ENCODE results near the gene OAS1.
A peak's percentile ranks its signal among the peaks of the same experiment; 100 is the strongest.

The OAS1 gene

GRCh38 chr12:112928978-112929377 lies 22.2 kb downstream of the OAS1 start:
- Histone ChIP-seq H2BK5ac (ENCODE audit: low read length) (no peak overlapping the region), H2BK120ac (ENCODE audit: low read depth, low read length) (no peak overlapping the region), H3K4me3 (ENCODE audit: low read length in 2 of 2) (no peak overlapping the region), H2BK15ac (ENCODE audit: low read length) (no peak overlapping the region), H3K79me1 (ENCODE audit: low read depth, low read length) (no peaks in the 10 kb centered on the region), H3K23ac (ENCODE audit: low read depth, low read length, poor library complexity) (no peak overlapping the region), H3K14ac (ENCODE audit: low read length) (no peak overlapping the region), H2AFZ (ENCODE audit: low read length) (no peak overlapping the region), H3K9ac (ENCODE audit: low read depth, low read length, poor library complexity) (no peak overlapping the region), H3K4me1 (ENCODE audit: control insufficient read depth in 2 of 2, insufficient read depth in 1 of 2, low read depth in 1 of 2, low read length in 2 of 2) (peaks cover 0 to 2% of the 10 kb centered on the region in 2 donors), H3K27ac (replicated peaks; ENCODE audit: low read length) (no peak overlapping the region), H3K4me2 (ENCODE audit: insufficient read depth, low read length, poor library complexity, severe bottlenecking) (no peak overlapping the region), H3K27me3 (ENCODE audit: control insufficient read depth in 3 of 3, insufficient read depth in 3 of 3, low read depth in 1 of 3, low read length in 3 of 3) (no peaks in the 10 kb centered on the region), H2AK5ac (ENCODE audit: low read depth, low read length) (no peak overlapping the region), H4K8ac (ENCODE audit: low read depth, low read length) (no peak overlapping the region), H4K91ac (ENCODE audit: low read depth, low read length, poor library complexity) (no peak overlapping the region), H3K18ac (ENCODE audit: low read length) (no peak overlapping the region), H2BK12ac (ENCODE audit: low read length) (no peak overlapping the region), H3K4ac (ENCODE audit: low read length) (no peak overlapping the region), H3K36me3 (replicated peaks in 1 of 2; ENCODE audit: control insufficient read depth in 2 of 2, insufficient read depth in 2 of 2, low read length in 2 of 2) (no peaks in the 10 kb centered on the region), H3K9me3 (replicated peaks in 1 of 2; ENCODE audit: control insufficient read depth in 2 of 2, insufficient read depth in 1 of 2, low read depth in 1 of 2, low read length in 2 of 2) (peaks cover 0 to 2% of the 10 kb centered on the region in 2 donors)
- no CpG with 5 or more reads among the region's 1 CpG for WGBS, 2 donors (ENCODE audit: extremely low coverage in 2 of 2, insufficient read length in 2 of 2, insufficient replicate concordance in 1 of 2)
- no peak for DNase-seq (ENCODE audit: low spot score)

GRCh38 chr12:112929715-112930114 lies 23.0 kb downstream of the OAS1 start:
- no CpG with 5 or more reads among the region's 3 CpGs for WGBS, 2 donors (ENCODE audit: extremely low coverage in 2 of 2, insufficient read length in 2 of 2, insufficient replicate concordance in 1 of 2)
- Histone ChIP-seq H2BK15ac (ENCODE audit: low read length) (no peak overlapping the region), H3K14ac (ENCODE audit: low read length) (no peak overlapping the region), H4K91ac (ENCODE audit: low read depth, low read length, poor library complexity) (no peak overlapping the region), H3K79me1 (ENCODE audit: low read depth, low read length) (no peaks in the 10 kb centered on the region), H3K9ac (ENCODE audit: low read depth, low read length, poor library complexity) (no peak overlapping the region), H3K9me3 (replicated peaks in 1 of 2; ENCODE audit: control insufficient read depth in 2 of 2, insufficient read depth in 1 of 2, low read depth in 1 of 2, low read length in 2 of 2) (peaks cover 0 to 2% of the 10 kb centered on the region in 2 donors), H2AK5ac (ENCODE audit: low read depth, low read length) (no peak overlapping the region), H3K27ac (replicated peaks; ENCODE audit: low read length) (no peak overlapping the region), H3K27me3 (ENCODE audit: control insufficient read depth in 3 of 3, insufficient read depth in 3 of 3, low read depth in 1 of 3, low read length in 3 of 3) (no peaks in the 10 kb centered on the region), H3K36me3 (replicated peaks in 1 of 2; ENCODE audit: control insufficient read depth in 2 of 2, insufficient read depth in 2 of 2, low read length in 2 of 2) (no peaks in the 10 kb centered on the region), H3K18ac (ENCODE audit: low read length) (no peak overlapping the region), H3K4me1 (ENCODE audit: control insufficient read depth in 2 of 2, insufficient read depth in 1 of 2, low read depth in 1 of 2, low read length in 2 of 2) (peaks cover 0 to 2% of the 10 kb centered on the region in 2 donors), H3K4me3 (ENCODE audit: low read length in 2 of 2) (no peak overlapping the region), H4K8ac (ENCODE audit: low read depth, low read length) (no peak overlapping the region), H2BK5ac (ENCODE audit: low read length) (no peak overlapping the region), H2BK12ac (ENCODE audit: low read length) (no peak overlapping the region), H2BK120ac (ENCODE audit: low read depth, low read length) (no peak overlapping the region), H3K4me2 (ENCODE audit: insufficient read depth, low read length, poor library complexity, severe bottlenecking) (no peak overlapping the region), H3K23ac (ENCODE audit: low read depth, low read length, poor library complexity) (no peak overlapping the region), H2AFZ (ENCODE audit: low read length) (no peak overlapping the region), H3K4ac (ENCODE audit: low read length) (no peak overlapping the region)
- no peak for DNase-seq (ENCODE audit: low spot score)

DNA sequence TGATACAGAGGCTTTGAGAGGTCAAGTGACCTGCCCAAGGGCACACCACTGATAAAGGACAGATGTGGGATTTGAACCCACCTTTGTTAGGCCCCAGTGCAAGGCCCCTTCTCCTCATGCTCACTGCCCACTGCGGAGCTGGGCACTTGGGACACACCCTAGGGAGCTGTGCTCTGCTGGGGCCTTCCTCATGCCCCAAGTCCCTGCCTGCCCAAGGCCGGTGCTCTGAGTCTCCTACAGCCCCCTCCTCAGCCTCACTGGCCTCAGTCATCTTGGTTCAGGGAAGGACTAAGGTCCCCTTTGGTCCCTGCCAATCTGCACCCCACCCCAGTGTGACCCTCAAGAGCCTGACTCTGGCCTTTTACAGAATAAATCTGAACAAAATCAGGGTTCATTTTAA lies 23.6 kb downstream of the OAS1 start:
- no peak overlapping the region for H2BK15ac ChIP-seq (ENCODE audit: low read length)
- H3K4me3 ChIP-seq (ENCODE audit: low read length in 2 of 2): no peak overlapping the region
- no peak overlapping the region for H2BK5ac ChIP-seq (ENCODE audit: low read length)
- H2AK5ac ChIP-seq (ENCODE audit: low read depth, low read length): no peak overlapping the region
- no peaks in the 10 kb centered on the region for H3K36me3 ChIP-seq (replicated peaks in 1 of 2; ENCODE audit: control insufficient read depth in 2 of 2, insufficient read depth in 2 of 2, low read length in 2 of 2)
- H3K23ac ChIP-seq (ENCODE audit: low read depth, low read length, poor library complexity): no peak overlapping the region
- H2BK12ac ChIP-seq (ENCODE audit: low read length): no peak overlapping the region
- H3K27me3 ChIP-seq (ENCODE audit: control insufficient read depth in 3 of 3, insufficient read depth in 3 of 3, low read depth in 1 of 3, low read length in 3 of 3): no peaks in the 10 kb centered on the region
- H3K9me3 ChIP-seq (replicated peaks in 1 of 2; ENCODE audit: control insufficient read depth in 2 of 2, insufficient read depth in 1 of 2, low read depth in 1 of 2, low read length in 2 of 2): peaks cover 0 to 2% of the 10 kb centered on the region in 2 donors
- peaks cover 0 to 2% of the 10 kb centered on the region in 2 donors for H3K4me1 ChIP-seq (ENCODE audit: control insufficient read depth in 2 of 2, insufficient read depth in 1 of 2, low read depth in 1 of 2, low read length in 2 of 2)
- H2BK120ac ChIP-seq (ENCODE audit: low read depth, low read length): no peak overlapping the region
- H2AFZ ChIP-seq (ENCODE audit: low read length): no peak overlapping the region
- no peak overlapping the region for H3K14ac ChIP-seq (ENCODE audit: low read length)
- H4K91ac ChIP-seq (ENCODE audit: low read depth, low read length, poor library complexity): no peak overlapping the region
- no peak overlapping the region for H3K27ac ChIP-seq (replicated peaks; ENCODE audit: low read length)
- H3K9ac ChIP-seq (ENCODE audit: low read depth, low read length, poor library complexity): no peak overlapping the region
- H3K4me2 ChIP-seq (ENCODE audit: insufficient read depth, low read length, poor library complexity, severe bottlenecking): no peak overlapping the region
- no peak for DNase-seq (ENCODE audit: low spot score)
- H3K18ac ChIP-seq (ENCODE audit: low read length): peak overlapping the region; percentile 57
- no peaks in the 10 kb centered on the region for H3K79me1 ChIP-seq (ENCODE audit: low read depth, low read length)
- H4K8ac ChIP-seq (ENCODE audit: low read depth, low read length): no peak overlapping the region
- WGBS, 2 donors (ENCODE audit: extremely low coverage in 2 of 2, insufficient read length in 2 of 2, insufficient replicate concordance in 1 of 2): no CpG with 5 or more reads among the region's 2 CpGs
- no peak overlapping the region for H3K4ac ChIP-seq (ENCODE audit: low read length)

DNA sequence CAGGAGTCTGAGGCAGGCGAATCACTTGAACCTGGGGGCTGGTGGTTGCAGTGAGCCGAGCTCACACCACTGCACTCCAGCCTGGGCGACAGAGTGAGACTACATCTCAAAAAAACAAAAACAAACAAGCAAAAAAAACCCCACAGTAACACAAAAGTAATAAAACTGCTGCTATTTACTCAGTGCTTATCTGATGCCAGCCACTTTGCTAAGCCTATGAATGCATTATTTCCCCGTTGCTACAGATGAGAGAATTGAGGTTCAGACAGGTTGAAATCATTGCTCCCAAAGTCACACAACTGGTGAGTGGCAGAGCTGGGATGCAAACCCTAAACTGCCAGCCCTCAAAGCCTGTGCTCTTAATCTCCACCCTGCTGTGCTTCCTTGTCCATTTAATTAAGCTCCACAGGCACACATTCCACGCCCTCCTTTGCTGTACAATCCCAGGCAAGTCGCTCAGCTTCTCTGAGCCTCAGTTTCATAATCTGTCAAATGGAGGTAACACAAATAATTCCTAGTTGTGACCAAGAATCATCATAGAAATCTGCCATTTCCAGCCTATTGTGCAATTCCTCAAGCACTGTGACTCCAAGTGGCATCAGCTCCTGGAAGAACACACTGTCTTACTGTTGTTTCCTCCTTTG lies 25.8 kb downstream of the OAS1 start:
- Histone ChIP-seq H3K4me2 (ENCODE audit: insufficient read depth, low read length, poor library complexity, severe bottlenecking) (no peak overlapping the region), H3K14ac (ENCODE audit: low read length) (no peak overlapping the region), H2AK5ac (ENCODE audit: low read depth, low read length) (no peak overlapping the region), H3K36me3 (replicated peaks in 1 of 2; ENCODE audit: control insufficient read depth in 2 of 2, insufficient read depth in 2 of 2, low read length in 2 of 2) (no peaks in the 10 kb centered on the region), H2BK12ac (ENCODE audit: low read length) (no peak overlapping the region), H2BK15ac (ENCODE audit: low read length) (no peak overlapping the region), H3K4me1 (ENCODE audit: control insufficient read depth in 2 of 2, insufficient read depth in 1 of 2, low read depth in 1 of 2, low read length in 2 of 2) (peaks cover 0 to 2% of the 10 kb centered on the region in 2 donors), H3K4me3 (ENCODE audit: low read length in 2 of 2) (no peak overlapping the region), H3K79me1 (ENCODE audit: low read depth, low read length) (no peaks in the 10 kb centered on the region), H3K27ac (replicated peaks; ENCODE audit: low read length) (no peak overlapping the region), H2BK5ac (ENCODE audit: low read length) (no peak overlapping the region), H3K23ac (ENCODE audit: low read depth, low read length, poor library complexity) (no peak overlapping the region), H2BK120ac (ENCODE audit: low read depth, low read length) (no peak overlapping the region), H3K9me3 (replicated peaks in 1 of 2; ENCODE audit: control insufficient read depth in 2 of 2, insufficient read depth in 1 of 2, low read depth in 1 of 2, low read length in 2 of 2) (peaks cover 0 to 2% of the 10 kb centered on the region in 2 donors), H4K91ac (ENCODE audit: low read depth, low read length, poor library complexity) (no peak overlapping the region), H3K27me3 (ENCODE audit: control insufficient read depth in 3 of 3, insufficient read depth in 3 of 3, low read depth in 1 of 3, low read length in 3 of 3) (peaks cover 0 to under 1% (median 0%) of the 10 kb centered on the region in 3 experiments), H3K9ac (ENCODE audit: low read depth, low read length, poor library complexity) (no peak overlapping the region), H4K8ac (ENCODE audit: low read depth, low read length) (no peak overlapping the region), H3K18ac (ENCODE audit: low read length) (no peak overlapping the region), H3K4ac (ENCODE audit: low read length) (no peak overlapping the region), H2AFZ (ENCODE audit: low read length) (no peak overlapping the region)
- peak; percentile 24 for DNase-seq (ENCODE audit: low spot score)
- no CpG with 5 or more reads among the region's 6 CpGs for WGBS, 2 donors (ENCODE audit: extremely low coverage in 2 of 2, insufficient read length in 2 of 2, insufficient replicate concordance in 1 of 2)
